Measurements from ENCODE around the gene ST3GAL5.

DNA sequence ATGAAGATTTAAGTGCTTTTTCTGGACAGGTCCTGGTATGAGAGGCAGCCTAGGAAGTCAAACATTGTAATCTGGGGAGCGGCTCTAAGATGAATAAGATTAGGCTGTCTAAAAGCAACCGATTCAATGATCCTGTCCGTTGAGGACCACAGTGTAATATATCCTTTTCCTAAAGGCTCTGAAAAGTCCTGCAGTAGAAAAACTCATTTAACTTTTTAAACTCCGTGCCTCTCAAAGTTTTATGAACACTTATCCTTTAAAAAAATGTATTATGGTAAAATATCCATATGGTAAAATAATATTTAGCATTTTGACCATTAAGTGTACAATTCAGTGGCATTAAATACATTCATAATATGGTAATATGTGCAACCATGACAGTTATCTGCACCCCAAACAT, 95.2 kb downstream of the ST3GAL5 start:
- TF ChIP-seq, protein P1, sequence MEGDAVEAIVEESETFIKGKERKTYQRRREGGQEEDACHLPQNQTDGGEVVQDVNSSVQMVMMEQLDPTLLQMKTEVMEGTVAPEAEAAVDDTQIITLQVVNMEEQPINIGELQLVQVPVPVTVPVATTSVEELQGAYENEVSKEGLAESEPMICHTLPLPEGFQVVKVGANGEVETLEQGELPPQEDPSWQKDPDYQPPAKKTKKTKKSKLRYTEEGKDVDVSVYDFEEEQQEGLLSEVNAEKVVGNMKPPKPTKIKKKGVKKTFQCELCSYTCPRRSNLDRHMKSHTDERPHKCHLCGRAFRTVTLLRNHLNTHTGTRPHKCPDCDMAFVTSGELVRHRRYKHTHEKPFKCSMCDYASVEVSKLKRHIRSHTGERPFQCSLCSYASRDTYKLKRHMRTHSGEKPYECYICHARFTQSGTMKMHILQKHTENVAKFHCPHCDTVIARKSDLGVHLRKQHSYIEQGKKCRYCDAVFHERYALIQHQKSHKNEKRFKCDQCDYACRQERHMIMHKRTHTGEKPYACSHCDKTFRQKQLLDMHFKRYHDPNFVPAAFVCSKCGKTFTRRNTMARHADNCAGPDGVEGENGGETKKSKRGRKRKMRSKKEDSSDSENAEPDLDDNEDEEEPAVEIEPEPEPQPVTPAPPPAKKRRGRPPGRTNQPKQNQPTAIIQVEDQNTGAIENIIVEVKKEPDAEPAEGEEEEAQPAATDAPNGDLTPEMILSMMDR (IDR thresholded peaks at IDR 0.05): no peak
- TF ChIP-seq, protein P2, sequence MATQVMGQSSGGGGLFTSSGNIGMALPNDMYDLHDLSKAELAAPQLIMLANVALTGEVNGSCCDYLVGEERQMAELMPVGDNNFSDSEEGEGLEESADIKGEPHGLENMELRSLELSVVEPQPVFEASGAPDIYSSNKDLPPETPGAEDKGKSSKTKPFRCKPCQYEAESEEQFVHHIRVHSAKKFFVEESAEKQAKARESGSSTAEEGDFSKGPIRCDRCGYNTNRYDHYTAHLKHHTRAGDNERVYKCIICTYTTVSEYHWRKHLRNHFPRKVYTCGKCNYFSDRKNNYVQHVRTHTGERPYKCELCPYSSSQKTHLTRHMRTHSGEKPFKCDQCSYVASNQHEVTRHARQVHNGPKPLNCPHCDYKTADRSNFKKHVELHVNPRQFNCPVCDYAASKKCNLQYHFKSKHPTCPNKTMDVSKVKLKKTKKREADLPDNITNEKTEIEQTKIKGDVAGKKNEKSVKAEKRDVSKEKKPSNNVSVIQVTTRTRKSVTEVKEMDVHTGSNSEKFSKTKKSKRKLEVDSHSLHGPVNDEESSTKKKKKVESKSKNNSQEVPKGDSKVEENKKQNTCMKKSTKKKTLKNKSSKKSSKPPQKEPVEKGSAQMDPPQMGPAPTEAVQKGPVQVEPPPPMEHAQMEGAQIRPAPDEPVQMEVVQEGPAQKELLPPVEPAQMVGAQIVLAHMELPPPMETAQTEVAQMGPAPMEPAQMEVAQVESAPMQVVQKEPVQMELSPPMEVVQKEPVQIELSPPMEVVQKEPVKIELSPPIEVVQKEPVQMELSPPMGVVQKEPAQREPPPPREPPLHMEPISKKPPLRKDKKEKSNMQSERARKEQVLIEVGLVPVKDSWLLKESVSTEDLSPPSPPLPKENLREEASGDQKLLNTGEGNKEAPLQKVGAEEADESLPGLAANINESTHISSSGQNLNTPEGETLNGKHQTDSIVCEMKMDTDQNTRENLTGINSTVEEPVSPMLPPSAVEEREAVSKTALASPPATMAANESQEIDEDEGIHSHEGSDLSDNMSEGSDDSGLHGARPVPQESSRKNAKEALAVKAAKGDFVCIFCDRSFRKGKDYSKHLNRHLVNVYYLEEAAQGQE (IDR thresholded peaks at IDR 0.05; ENCODE audit: low read depth, low read length): no peak
- no peak for TF ChIP-seq EP300 (IDR thresholded peaks at IDR 0.05; ENCODE audit: borderline replicate concordance in 1 of 2, low read depth in 1 of 2, low read length in 1 of 2)
- TF ChIP-seq, protein P3, sequence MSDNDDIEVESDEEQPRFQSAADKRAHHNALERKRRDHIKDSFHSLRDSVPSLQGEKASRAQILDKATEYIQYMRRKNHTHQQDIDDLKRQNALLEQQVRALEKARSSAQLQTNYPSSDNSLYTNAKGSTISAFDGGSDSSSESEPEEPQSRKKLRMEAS (IDR thresholded peaks at IDR 0.05; ENCODE audit: low read depth): no peak
- TF ChIP-seq CHD2 (IDR thresholded peaks at IDR 0.05; ENCODE audit: low read length, partially characterized antibody): no peak
- no peak for TF ChIP-seq SMC3 (IDR thresholded peaks at IDR 0.05; ENCODE audit: low read depth, low read length)
- TF ChIP-seq MXI1 (IDR thresholded peaks at IDR 0.05; ENCODE audit: low read depth, low read length): no peak
